IPS-NIHi11 (cell line): ENCODE measurements around the gene KLF2.
"Not testable (repeated sequence)": the region's sequence is repeated elsewhere in the genome, so short reads cannot be mapped to it uniquely, and the experiment has no call there.

Experiments used
- DNase-seq: peaks from one replicate; pipeline ENCODE4 v3.0.0; 2012; ENCODE audit warnings: mixed read lengths, low spot score

The KLF2 gene

DNA sequence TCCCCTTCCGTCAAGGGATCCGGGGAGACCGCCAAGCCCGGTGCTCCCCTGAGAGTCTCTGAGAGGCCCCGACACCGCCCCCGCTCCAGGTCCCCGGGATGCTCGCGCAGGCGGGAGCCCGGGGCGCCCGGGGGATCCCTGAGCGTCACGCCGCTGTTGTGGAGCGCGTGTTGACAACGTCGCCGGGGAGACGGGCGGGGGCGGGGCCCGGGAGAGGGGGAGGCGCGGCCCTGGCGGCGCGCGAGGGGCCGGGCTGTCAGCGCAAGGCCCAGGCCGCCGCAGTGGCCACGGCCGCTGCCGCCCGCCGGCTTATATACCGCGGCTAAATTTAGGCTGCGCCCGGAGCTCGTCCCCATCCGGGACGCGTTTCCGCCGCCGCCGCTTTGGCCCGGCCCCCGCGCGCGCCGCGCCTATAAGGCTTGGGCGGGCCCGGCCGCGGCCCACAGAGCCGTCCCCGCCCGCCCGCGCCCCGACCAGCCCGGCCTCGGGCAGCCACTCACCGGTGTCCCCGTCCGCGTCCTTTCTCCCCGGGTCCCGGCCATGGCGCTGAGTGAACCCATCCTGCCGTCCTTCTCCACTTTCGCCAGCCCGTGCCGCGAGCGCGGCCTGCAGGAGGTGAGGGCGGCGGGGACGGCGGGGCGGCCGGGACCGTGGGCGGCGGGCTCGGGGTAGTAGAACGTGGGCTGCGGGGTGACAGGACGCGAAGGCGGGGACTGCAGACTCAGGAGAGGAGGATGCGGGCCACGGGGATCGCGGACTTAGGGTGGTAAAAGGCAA, at the start of gene KLF2:
Gene KLF2, plus strand, starts transcription at position 443 of the 777 bp plus-strand sequence. Its CDS starts 98 bp downstream, at position 541.
- DNase-seq: peak; percentile 90

DNA sequence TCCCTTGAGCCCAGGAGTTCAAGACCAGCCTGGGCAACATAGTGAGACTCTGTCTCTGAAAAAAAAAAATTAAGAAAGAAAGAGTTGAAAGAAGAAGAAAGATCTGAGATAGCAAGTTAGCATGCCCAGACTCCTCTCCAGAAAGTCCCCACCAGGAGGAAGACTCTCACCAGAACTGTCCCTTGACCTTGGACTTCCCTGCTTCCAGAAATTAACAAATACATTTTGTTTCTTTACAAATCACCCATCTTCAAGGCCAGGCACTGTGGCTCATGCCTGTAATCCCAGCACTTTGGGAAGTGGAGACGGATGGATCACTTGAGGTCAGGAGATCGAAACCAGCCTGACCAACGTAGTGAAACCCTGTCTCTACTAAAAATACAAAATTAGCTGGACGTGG, 44.3 kb upstream of the KLF2 start:
- no peak for DNase-seq

DNA sequence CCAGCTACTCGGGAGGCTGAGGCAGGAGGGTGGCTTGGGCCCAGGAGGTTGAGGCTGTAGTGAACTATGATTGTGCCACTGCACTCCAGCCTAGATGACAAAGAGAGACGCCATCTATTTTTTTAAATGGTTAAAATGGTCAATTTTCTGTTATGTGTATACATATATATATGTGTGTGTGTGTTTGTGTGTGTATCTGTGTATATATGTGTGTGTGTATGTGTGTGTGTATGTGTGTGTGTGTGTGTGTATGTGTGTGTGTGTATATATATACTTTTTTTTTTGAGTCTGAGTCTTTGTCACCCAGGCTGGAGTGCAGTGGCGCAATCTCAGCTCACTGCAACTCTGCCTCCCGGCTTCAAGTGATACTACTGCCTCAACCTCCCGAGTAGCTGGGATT, 42.9 kb upstream of the KLF2 start:
- no peak for DNase-seq

DNA sequence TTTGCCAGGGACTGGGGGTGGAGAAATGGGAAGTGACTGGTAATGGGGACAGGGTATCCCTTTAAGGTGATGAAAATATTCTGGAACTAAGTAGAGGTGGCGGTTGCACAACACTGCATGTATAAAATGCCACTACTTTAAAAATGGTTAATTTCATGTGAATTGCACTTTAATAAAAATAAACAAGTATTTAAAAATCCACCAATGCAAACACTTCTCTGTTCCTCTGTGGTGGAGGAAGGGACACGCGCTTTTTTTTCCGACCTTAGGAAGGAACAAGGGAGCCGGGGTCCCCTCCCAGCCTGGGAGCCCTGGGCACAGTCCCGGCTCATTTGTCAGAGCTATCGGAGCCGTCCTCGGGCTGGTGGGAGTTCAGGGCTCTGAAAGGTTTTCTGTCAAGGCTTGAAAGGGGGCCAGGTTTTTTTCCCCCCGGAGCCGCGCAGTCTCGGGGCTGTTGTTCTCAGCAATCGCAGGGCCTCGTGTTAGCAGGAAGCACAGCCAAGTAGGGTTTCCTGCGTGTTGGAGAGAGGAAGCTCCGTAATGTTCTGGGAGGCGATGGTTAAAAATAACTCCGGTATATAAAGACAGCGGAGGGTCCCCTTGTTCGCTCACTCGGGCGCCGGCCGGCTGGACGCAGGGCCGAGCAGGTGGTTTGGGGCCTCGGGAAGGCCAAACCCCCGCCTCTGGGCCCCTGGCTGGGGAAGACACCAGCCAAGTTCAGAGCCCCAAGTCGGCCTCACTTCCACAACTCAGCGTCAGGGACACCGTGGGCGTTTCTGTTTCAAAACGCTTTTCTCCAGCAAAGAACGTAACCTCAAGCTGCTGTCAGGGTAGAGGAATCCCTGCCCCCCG, 41.2 kb upstream of the KLF2 start:
- no peak for DNase-seq

DNA sequence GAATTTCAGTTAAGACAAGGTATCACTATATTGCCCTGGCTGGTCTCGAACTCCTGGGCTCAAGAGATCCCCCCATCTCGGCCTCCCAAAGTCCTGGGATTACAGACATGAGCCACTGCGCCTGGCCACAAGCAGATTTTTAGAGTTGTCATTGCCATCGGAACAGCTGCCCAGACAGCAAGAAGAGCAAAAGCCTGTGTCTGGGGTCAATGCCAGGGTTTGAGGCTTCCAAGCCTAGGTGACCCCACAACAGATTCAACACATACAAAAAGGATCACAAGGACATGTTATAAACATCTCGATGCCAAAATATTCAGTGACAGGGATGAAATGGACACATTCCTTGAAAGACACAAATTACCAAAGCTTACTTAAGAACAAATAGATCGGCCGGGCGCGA, 40.1 kb upstream of the KLF2 start:
- no peak for DNase-seq

DNA sequence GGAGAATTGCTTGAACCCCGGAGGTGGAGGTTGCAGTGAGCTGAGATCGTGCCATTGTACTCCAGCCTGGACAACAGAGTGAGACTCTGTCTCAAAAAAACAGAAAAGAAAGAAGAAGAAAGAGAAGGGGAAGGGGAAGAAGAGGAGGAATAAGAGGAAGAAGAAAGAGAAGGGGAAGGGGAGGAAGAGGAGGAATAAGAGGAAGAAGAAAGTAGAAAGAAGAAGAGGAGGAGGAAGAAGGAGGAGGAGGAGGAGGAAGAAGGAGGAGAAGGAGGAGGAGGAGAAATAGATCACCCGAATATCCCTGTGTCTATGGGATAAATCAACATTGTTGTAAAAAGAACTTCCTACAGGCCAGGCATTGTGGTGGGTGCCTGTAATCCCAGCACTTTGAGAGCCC, 39.5 kb upstream of the KLF2 start:
- not testable (repeated sequence) for DNase-seq

DNA sequence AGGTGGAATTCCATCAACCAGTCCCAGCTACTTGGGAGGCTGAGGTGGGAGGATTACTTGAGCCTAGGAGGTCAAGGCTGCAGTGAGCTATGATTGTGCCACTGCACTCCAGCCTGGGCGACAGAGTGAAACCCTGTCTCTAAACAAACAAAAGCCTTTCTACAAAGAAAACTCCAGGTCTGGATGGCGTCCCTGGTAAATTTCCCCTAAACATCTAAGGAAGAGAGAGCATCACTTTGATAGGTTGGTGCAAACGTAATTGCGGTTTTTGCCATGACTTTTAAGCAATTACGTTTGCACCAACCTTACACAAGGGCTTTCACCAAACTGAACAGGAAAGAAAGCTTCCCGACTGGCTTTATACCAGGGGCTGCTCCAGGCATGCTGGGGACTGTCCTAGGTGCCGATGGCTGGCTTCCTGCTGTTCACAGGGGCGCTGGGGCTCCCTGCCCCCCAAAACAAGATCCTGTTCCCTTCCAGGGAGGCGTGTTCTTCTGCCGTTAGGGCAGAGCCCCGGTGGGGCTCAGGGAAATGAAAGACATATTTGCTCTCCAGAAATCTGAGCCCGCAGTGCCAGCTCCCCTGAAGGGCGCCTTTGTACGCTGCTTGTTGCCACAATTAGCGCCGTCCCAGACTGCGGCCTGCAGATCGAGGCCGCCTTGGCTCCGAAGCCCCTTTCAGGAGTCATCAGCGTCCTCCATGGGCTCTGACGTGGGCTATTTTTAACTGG, 38.7 kb upstream of the KLF2 start:
- DNase-seq: no peak

DNA sequence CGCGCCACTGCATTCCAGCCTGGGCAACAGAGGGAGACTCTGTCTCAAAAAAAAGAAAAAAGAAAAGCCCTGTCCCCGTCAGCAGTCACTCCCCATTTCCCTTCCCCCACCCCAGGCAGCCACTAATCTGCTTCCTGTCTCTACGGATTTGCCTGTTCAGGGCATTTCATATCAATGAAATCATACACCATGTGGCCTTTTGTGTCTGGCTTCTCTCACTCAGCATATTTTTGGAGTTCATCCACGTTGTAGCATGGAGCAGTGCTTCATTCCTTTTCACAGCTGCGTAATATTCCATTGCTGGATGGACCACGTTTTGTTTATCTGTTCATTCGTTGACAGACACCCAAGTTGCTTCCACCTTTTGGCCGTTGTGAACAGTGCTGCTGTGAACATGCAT, 36.1 kb upstream of the KLF2 start:
- DNase-seq: no peak

DNA sequence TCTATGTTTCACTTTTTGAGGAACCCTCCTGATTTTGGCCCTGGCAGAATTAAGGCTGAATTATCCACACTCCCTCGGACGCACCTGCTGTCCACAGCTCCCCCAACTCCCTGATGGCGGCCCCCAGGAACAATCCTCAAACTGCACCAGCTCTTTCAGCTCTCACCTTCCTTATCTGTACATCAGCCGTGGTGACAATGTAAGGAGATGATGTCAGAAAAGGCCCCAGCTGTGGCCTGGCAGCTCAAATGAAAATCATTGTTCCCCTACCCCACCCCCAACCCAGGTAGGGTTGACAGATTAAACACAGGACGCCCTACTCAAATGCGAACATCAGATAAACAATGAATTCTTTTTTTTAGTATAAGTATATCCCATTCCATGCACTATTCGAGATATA, 35.0 kb upstream of the KLF2 start:
- DNase-seq: no peak

DNA sequence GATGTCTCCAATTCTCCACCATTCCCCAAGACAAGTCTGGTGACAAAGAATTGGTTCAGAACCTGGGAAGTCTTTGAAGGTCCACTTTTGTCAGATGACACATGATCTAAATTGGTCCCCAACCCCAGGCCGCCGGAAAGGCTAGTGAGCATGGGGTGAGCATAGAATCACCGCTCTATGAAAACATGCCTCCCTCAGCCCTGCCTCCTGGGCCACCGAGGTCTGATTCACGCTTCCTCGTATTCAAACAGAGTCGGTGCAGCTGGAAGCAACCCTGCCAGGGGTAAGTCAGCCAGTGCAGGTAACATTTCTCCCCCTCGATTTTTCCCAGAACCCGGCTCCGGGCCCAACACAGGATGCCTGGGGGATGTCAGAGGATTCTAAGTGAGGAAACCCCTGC, 33.9 kb upstream of the KLF2 start:
- DNase-seq: no peak

DNA sequence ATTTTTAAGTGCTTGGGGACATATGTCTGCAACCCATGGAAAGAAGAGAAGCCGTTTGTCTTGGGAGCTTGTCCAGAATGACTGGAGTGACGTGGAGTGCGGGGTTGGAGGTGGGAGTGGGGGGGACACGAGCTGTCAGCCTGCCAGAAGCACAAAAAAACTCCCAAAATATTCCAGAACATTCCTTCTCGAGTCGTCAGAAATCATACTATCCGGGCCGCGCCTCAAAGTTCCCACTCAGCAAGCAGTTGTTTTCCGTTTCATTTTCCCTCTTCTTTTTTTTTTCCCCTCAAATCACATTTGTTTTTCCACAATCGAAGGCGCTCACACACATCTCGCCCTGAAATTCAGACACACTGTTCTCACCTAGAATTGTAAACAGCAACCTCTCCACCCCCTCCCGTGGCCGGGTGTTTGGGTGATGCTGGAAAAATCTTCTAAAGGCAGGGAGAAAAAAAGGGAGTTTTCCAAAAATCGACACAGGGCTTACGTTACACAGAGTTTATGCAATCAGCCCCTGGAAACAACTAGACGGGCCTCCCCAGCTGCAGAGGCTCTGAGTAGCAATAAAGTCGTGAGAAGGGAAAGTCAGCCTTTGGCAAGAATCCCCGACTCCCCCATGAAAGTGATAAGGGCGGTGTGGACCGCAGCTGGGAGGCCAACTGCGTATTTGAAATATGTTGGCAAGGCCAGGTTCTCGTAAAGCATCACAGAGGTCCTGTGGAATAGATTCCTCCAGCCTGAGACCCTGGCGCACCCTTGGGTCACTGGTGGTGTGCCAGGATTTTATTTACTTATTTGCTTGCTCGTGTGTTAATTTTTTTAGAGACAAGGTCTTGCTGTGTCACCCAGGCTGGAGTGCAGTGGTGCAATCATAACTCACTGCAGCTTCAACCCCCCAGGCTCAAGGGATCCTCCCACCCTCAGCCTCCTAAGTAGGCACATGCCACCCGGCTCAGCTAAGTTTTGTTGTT, 31.2 kb upstream of the KLF2 start:
- DNase-seq: no peak

DNA sequence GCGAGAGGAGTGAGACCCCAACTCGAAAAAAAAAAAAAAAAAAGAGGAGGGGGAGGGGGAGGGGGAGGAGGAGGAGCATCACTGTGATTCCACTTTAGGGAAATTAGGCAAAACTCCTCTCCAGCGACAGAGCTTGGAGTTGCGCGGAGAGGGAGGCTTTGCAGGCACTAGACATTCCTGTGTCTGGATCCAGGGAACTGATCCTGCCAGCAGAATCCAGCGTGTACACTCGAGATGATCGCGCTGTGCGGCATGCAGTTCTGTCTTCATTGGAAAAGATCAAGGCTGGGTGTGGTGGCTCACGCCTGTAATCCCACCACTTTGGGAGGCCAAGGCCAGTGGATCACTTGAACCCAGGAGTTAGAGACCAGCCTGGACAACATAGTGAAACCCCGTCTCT, 29.6 kb upstream of the KLF2 start:
- no peak for DNase-seq

DNA sequence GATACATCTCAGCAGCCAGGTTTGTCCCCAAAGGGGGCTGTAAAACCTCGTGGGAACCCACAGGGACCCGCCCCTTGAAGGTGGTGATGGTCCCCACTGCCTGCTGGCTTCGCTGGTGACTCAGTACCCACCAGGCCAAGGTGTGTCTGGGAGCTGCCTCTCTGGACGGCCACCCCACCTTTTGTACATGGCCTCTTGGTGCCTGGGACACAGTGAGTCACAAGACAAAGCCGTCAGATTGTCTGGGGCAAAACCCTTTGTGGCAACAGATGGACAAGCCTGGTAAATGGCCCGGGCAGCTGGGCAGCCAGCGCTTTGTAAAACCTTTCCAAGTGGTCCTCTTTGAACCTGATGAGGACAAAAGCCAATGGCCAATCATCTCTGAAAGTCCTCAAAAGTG, 27.9 kb upstream of the KLF2 start:
- no peak for DNase-seq

DNA sequence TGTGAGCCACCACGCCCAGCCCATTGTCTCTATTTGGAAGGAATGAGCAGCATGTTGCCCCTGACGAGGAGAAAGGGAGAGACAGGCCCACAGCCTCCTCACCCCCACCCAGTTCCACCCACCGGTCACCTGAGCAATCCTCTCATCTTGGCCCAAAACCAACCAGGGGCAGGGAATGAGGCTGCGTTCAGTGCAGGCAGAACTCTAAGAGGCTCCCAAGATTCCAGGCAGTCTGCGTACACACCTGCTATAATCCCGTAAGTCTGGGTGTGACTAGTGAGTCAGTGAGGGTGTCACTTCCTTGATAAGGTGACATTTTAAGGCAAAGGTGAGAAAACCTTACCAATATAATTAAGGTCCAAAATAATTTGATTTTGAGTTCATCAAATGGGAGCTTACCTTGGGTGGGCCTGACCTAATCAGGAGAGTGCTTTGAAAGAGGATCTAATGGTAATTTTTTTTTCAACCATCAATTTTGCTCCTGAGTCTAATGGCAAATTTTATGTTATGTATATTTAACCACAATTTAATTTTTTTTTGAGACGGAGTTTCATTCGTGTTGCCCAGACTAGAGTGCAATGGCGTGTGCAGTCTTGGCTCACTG, 26.9 kb upstream of the KLF2 start:
- no peak for DNase-seq

DNA sequence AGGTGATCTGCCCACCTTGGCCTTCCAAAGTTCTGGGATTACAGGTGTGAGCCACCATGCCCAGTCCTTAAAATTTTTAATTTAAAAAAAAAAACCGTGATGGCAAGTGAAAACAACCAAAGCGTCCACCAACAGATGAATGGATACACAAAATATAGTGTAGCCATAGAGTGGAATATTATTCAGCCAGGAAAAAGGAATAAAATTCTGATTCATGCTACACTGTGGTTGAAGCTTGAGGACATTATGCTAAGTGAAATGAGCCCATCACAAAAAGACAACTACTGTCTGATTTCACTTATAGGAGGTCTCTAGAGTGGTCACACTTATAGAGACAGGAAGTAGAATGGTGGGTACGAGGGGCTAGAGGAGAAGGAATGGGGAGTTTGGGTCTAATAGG, 26.3 kb upstream of the KLF2 start:
- no peak for DNase-seq

DNA sequence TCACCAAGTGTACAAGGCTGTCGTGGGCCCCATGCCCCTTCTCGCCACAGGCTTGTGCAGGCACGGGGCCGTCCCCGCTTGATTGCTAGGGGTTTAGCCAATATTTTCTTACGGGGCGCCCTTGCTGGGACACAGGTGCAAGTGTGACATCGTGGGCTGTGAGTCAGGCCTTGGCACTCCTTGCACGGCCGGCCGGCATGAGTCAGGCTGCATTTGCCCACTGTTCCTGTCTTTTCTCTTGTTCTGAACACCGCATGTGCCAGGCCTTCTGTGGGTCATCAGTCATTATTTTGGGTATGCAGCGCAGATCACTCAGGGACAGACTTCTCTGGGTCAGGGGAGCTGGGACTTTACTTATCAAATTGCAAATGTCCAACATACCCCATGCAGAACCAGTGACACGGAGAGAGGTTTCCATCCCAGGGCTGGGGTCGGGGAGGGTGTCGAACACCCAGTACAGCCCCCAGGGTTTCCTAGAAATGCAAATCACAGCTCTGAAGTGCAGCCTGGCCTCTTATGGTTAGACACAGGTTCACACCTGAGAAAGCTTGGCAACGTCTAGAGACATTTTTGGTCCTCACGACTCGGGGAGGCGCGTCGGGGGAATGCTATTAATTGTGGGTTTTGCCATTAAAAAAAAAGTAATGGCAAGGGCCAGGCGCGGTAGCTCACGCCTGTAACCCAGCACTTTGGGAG, 22.5 kb upstream of the KLF2 start:
- no peak for DNase-seq

DNA sequence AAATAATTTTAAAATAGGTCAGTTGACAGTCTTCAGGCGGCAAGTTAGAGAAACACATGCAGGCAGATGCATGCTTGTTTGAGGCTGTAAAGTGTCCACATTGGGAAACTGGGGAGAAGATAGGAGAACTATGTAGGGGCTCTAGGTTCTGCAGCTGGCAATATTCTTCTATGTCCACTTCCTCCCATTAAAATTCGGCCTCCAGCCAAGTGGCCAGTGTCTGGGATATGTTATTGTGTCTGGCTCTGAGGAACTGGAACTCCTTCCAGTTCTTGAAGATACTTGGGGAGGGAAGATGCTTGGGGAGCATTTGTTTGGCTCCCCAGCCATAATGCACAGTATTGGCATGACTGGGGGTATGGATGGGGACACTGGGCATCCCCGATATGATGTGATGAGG, 20.9 kb upstream of the KLF2 start:
- no peak for DNase-seq

DNA sequence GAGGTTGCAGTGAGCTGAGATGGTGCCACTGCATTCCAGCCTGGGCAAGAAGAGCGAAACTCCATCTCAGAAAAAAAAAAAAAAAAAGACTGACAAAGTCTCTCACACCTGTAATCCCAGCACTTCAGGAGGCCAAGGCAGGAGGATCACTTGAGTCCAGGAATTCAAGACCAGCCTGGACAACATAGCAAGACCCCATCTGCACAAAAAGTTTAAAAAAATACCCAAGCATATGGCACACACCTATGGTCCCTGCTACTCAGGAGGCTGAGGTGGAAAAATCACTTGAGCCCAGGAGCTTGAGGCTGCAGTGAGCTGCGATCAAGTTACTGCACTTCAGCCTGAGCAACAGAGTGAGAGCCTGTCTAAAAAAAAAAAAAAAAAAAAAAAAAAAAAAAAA, 20.1 kb upstream of the KLF2 start:
- not testable (repeated sequence) for DNase-seq

DNA sequence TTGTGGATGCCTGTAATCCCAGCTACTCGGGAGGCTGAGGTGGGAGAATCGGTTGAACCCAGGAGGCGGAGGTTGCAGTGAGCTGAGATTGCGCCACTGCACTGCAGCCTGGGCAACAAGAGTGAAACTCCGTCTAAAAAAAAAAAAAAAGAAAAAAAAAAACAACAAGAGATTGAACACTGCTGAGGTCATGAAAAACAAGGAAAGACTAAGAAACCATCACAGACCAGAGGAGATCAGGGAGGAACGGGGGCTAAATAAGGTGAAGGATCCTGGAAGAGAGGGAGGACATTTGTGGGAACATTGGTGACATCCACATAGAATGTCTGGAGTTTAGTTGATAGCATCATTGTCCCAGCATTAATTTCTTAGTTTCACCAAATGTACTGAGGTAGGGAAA, 19.6 kb upstream of the KLF2 start:
- DNase-seq: not testable (repeated sequence)

DNA sequence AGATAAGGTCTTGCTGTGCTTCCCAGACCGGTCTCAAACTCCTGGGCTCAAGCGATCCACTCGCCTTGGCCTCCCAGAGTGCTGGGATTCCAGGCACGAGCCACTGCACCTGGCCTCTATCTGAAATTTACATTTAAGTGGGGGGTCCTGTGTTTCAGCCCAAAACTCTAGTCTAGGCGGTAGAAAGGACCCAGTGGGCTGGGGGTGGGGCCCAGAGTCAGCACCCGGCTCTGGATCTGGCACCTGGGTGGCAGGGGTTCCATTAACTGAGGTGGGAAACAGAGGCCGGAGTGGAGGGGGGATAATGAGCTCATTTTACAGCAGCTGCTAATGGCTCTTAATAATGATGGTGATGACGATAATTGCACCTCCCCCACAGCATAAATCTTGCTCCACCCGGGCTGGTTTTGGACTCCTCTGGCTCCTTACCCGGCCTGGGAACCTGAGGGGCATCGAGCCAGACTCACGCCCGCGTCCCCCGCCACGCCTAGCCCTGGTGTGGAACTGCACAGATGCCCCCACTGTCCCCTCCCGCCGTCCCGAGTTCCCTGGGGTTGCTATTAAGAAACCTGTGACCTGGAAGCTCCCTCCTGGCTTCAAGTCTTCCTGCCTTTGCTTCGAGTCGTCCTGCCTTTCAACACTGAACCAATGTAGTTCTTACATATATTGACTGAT, 17.8 kb upstream of the KLF2 start:
- no peak for DNase-seq
